MM.1S (cell line): ENCODE results near the gene FOXO6.
A peak's percentile ranks its signal among the peaks of the same experiment; 100 is the strongest.

Experiments
- DNase-seq: peaks from one replicate; pipeline ENCODE4 v3.0.0-alpha.2; 2015
- H2AFZ ChIP-seq: fragments of 300-600 bp; sonication (generic); 2 replicates; pipeline ENCODE4 v1.6.0; 2016; ENCODE audit warnings: antibody characterized with exemption, low read length
- H3F3A ChIP-seq: fragments of 300-600 bp; sonication (generic); 2 replicates; pipeline ENCODE4 v1.6.1; 2016; ENCODE audit warnings: mild to moderate bottlenecking, antibody characterized with exemption, low read length, moderate library complexity, mixed read lengths; ENCODE audit not compliant: insufficient read depth
- H3K27ac ChIP-seq: fragments of 300-600 bp; sonication (generic); 2 replicates; pipeline ENCODE4 v1.5.1; 2016; ENCODE audit warnings: mild to moderate bottlenecking, low read length
- H3K27me3 ChIP-seq: fragments of 300-600 bp; sonication (generic); replicated peaks from 2 replicates; pipeline ENCODE4 v1.6.0; 2016; ENCODE audit warnings: low read length; ENCODE audit not compliant: insufficient read depth
- H3K36me3 ChIP-seq: fragments of 300-600 bp; sonication (generic); replicated peaks from 2 replicates; pipeline ENCODE4 v1.6.1; 2016; ENCODE audit warnings: mild to moderate bottlenecking, low read length, mixed read lengths; ENCODE audit not compliant: insufficient read depth
- H3K4me1 ChIP-seq: fragments of 300-600 bp; sonication (generic); 2 replicates; pipeline ENCODE4 v1.6.1; 2016; ENCODE audit warnings: low read length, mixed read lengths
- H3K4me2 ChIP-seq: fragments of 300-600 bp; sonication (generic); 2 replicates; pipeline ENCODE4 v1.6.0; 2016; ENCODE audit warnings: low read depth, low read length
- H3K4me3 ChIP-seq: fragments of 300-600 bp; sonication (generic); 2 replicates; pipeline ENCODE4 v1.5.1; 2016; ENCODE audit warnings: low read length, mixed read lengths
- H3K79me2 ChIP-seq: fragments of 300-600 bp; sonication (generic); 2 replicates; pipeline ENCODE4 v1.6.1; 2016; ENCODE audit warnings: mixed run types, low read length, mixed read lengths
- H3K9ac ChIP-seq: fragments of 300-600 bp; sonication (generic); 2 replicates; pipeline ENCODE4 v1.6.1; 2016; ENCODE audit warnings: low read length, mixed read lengths
- H3K9me2 ChIP-seq: fragments of 300-600 bp; sonication (generic); replicated peaks from 2 replicates; pipeline ENCODE4 v1.6.1; 2016; ENCODE audit warnings: mild to moderate bottlenecking, low read length, mixed read lengths; ENCODE audit not compliant: insufficient read depth
- H3K9me3 ChIP-seq: fragments of 300-600 bp; sonication (generic); replicated peaks from 2 replicates; pipeline ENCODE4 v1.6.1; 2016; ENCODE audit warnings: mild to moderate bottlenecking, low read length, mixed read lengths; ENCODE audit not compliant: insufficient read depth
- H4K20me1 ChIP-seq: fragments of 300-600 bp; sonication (generic); 2 replicates; pipeline ENCODE4 v1.6.1; 2016; ENCODE audit warnings: mild to moderate bottlenecking, low read length, moderate library complexity, mixed read lengths; ENCODE audit not compliant: insufficient read depth
- EZH2 ChIP-seq: fragments of 300-600 bp; sonication (generic); optimal IDR thresholded peaks from 2 replicates; pipeline ENCODE3; 2017; ENCODE audit warnings: low read depth, mild to moderate bottlenecking, antibody characterized with exemption, low read length, mixed read lengths
- EZH2phosphoT487 ChIP-seq: fragments of 300-600 bp; sonication (generic); IDR thresholded peaks from 2 replicates; pipeline ENCODE4 v1.6.1; 2018; ENCODE audit warnings: antibody characterized with exemption, low read length
- TF ChIP-seq, protein P1 (sequence below): fragments of 300-600 bp; sonication (generic); IDR thresholded peaks from 2 replicates; pipeline ENCODE4 v1.5.1; 2016; ENCODE audit warnings: antibody characterized with exemption, low read length, mixed read lengths

Gene FOXO6

DNA sequence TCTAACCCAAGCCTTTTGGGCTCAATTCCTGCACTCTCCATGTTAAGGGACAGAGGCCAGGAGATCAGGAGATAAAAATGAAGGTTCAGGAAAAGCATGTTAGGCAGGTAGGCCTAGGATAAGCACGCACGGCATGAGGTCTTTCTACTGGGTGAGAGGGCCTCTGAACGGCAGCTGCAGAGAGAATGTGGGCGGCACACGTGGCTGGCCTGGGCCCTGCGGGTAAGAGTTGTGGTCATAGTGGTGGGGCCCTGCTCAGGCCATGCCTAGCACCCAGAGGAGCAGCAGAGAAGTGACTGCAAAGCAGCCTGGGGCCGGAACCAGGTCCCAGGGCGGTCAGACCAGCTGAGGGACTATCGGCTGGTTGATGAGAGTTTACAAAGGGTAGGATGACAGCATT lies 7.5 kb upstream of the FOXO6 start:
- H3K27ac ChIP-seq, result peak overlapping the region; percentile 28; the same call in 1 of the 2 replicates
- no peaks in the 10 kb centered on the region for H3F3A ChIP-seq
- no peaks in the 10 kb centered on the region for H3K9me2 ChIP-seq
- H3K9me3 ChIP-seq, result no peaks in the 10 kb centered on the region
- no peaks in the 10 kb centered on the region for H3K79me2 ChIP-seq
- peaks cover 9% of the 10 kb centered on the region for H3K4me1 ChIP-seq
- H2AFZ ChIP-seq, result peak overlapping the region; percentile 32; the same call in 1 of the 2 replicates
- H3K4me3 ChIP-seq, result no peak overlapping the region
- 0 out of 2 replicates have a peak overlapping the region, but pooled peaks have one; percentile 7 for H3K4me2 ChIP-seq
- peak; percentile 63 for DNase-seq
- no peaks in the 10 kb centered on the region for H4K20me1 ChIP-seq
- H3K36me3 ChIP-seq, result no peaks in the 10 kb centered on the region
- H3K9ac ChIP-seq, result no peak overlapping the region
- TF ChIP-seq EZH2 (no peak), EZH2phosphoT487 (no peak)
- TF ChIP-seq, protein P1, sequence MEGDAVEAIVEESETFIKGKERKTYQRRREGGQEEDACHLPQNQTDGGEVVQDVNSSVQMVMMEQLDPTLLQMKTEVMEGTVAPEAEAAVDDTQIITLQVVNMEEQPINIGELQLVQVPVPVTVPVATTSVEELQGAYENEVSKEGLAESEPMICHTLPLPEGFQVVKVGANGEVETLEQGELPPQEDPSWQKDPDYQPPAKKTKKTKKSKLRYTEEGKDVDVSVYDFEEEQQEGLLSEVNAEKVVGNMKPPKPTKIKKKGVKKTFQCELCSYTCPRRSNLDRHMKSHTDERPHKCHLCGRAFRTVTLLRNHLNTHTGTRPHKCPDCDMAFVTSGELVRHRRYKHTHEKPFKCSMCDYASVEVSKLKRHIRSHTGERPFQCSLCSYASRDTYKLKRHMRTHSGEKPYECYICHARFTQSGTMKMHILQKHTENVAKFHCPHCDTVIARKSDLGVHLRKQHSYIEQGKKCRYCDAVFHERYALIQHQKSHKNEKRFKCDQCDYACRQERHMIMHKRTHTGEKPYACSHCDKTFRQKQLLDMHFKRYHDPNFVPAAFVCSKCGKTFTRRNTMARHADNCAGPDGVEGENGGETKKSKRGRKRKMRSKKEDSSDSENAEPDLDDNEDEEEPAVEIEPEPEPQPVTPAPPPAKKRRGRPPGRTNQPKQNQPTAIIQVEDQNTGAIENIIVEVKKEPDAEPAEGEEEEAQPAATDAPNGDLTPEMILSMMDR, result no peak
- H3K27me3 ChIP-seq, result no peaks in the 10 kb centered on the region

DNA sequence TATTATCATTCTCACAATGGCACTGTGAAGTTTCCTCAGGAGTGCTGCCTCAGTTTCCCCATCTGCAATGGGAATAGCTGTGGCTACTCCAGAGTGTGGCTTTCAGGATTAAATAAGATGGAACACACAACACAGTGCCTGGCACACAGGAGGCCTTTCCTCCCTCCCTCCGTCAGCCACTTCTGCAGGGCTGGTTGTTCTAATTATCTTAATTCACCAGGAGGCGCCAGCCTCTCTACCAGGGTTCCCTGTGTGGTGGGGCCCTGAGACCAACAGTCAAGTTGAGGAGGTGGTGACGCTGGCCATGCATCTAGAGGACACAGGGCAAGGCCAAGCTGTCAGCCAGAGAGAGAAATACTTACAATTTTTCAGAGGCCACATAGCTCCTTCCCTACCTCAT lies 6.3 kb upstream of the FOXO6 start:
- DNase-seq, result no peak
- Histone ChIP-seq H3K4me1 (peaks cover 9% of the 10 kb centered on the region), H3K9me2 (no peaks in the 10 kb centered on the region), H3K4me2 (no peak overlapping the region), H2AFZ (no peak overlapping the region), H4K20me1 (no peaks in the 10 kb centered on the region), H3K9me3 (no peaks in the 10 kb centered on the region), H3F3A (no peaks in the 10 kb centered on the region), H3K27ac (no peak overlapping the region), H3K9ac (no peak overlapping the region), H3K79me2 (no peaks in the 10 kb centered on the region), H3K27me3 (no peaks in the 10 kb centered on the region), H3K36me3 (no peaks in the 10 kb centered on the region), H3K4me3 (no peak overlapping the region)
- TF ChIP-seq EZH2 (no peak), EZH2phosphoT487 (no peak)
- TF ChIP-seq, protein P1, result no peak

DNA sequence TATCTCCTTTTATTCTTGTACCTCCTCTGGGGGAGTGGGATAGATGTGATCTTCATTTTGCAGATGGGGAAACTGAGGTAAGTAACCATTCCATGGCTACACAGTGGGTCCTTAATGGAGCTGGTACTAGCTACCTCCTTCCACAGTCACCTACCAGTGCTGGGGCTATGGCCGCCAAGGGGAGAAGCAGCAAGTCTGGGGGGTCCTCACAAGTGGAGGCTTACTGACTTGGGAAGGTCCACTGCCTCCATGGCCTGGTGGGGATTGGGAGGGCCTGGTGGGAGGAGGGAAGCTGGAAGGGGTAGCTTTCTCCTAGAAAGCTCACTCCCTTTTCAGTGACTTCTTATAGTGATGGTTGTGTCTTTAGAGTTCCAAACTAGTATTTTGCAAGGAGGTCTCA lies 5.9 kb upstream of the FOXO6 start:
- H2AFZ ChIP-seq, result no peak overlapping the region
- no peak overlapping the region for H3K4me3 ChIP-seq
- no peaks in the 10 kb centered on the region for H3K9me2 ChIP-seq
- no peak for DNase-seq
- H3K9ac ChIP-seq, result no peak overlapping the region
- H3K4me2 ChIP-seq, result no peak overlapping the region
- H3K9me3 ChIP-seq, result no peaks in the 10 kb centered on the region
- no peaks in the 10 kb centered on the region for H3K27me3 ChIP-seq
- TF ChIP-seq, protein P1, result no peak
- TF ChIP-seq EZH2phosphoT487 (no peak), EZH2 (no peak)
- peaks cover 11% of the 10 kb centered on the region for H3K4me1 ChIP-seq
- H3K79me2 ChIP-seq, result no peaks in the 10 kb centered on the region
- no peaks in the 10 kb centered on the region for H3K36me3 ChIP-seq
- no peak overlapping the region for H3K27ac ChIP-seq
- no peaks in the 10 kb centered on the region for H3F3A ChIP-seq
- H4K20me1 ChIP-seq, result no peaks in the 10 kb centered on the region
